ENCODE data around the gene MTFP1.

DNA sequence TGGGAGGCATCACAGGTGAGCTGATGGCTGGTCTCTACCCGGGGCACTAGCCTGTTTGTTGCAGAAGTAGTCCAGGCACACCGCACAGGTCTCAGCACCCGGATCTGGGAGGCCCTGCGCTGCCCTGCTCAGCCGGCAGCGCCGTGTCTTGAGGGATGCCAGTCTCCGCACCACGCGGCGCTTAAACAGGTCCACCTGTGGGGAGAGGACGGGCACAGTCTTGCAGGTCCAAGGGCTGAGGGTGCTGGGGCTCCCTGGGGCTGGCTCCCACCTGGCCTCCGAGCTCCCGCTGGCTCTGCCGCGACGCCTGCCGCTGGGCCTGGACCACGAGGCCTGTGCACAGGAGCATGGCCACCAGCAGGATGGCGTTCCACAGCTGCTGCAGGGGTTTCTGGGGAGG, 45.6 kb upstream of the MTFP1 start:
- TF ChIP-seq, protein P1, sequence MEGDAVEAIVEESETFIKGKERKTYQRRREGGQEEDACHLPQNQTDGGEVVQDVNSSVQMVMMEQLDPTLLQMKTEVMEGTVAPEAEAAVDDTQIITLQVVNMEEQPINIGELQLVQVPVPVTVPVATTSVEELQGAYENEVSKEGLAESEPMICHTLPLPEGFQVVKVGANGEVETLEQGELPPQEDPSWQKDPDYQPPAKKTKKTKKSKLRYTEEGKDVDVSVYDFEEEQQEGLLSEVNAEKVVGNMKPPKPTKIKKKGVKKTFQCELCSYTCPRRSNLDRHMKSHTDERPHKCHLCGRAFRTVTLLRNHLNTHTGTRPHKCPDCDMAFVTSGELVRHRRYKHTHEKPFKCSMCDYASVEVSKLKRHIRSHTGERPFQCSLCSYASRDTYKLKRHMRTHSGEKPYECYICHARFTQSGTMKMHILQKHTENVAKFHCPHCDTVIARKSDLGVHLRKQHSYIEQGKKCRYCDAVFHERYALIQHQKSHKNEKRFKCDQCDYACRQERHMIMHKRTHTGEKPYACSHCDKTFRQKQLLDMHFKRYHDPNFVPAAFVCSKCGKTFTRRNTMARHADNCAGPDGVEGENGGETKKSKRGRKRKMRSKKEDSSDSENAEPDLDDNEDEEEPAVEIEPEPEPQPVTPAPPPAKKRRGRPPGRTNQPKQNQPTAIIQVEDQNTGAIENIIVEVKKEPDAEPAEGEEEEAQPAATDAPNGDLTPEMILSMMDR (conservative IDR thresholded peaks at IDR 0.05; ENCODE audit: low read depth, low read length), result no peak
- no peak for TF ChIP-seq EZH2 (IDR thresholded peaks at IDR 0.05; ENCODE audit: low read length, unreplicated experiment)

Measured in PC-3 (cell line).